NCI-H345 (cell line): ENCODE results near the gene CEP104.
A peak's percentile ranks its signal among the peaks of the same experiment; 100 is the strongest.

Experiments used
- DNase-seq: peaks from one replicate; lab custom pipeline; 2025; lab: John Stamatoyannopoulos, UW

Gene CEP104

GRCh38 chr1:3856923-3857790 lies at the start of gene CEP104, which contains the start of gene DFFB:
CEP104 (minus strand) TSS chr1:3857211; CDS start chr1:3852407, 4,804 bp downstream.
DFFB (plus strand) TSS chr1:3857476; CDS start chr1:3857604, 128 bp downstream.
- DNase-seq = peak; percentile 99

- DNase-seq = no peak
These were observed 49.6 kb upstream of the CEP104 start for GRCh38 chr1:3906672-3907020.

GRCh38 chr1:3905953-3906671 lies 49.1 kb upstream of the CEP104 start:
- peak; percentile 62 for DNase-seq

- no peak for DNase-seq
These were observed 48.4 kb upstream of the CEP104 start for GRCh38 chr1:3905266-3905952.

GRCh38 chr1:3904843-3905185 lies 47.8 kb upstream of the CEP104 start:
- no peak for DNase-seq

- peak; percentile 41 for DNase-seq
These were observed 47.2 kb upstream of the CEP104 start for GRCh38 chr1:3904006-3904842.

- DNase-seq = peak; percentile 89
These were observed 46.4 kb upstream of the CEP104 start for GRCh38 chr1:3903141-3904005.

GRCh38 chr1:3902571-3903091 lies 45.6 kb upstream of the CEP104 start:
- DNase-seq = peak; percentile 54

- no peak for DNase-seq
These were observed 45.1 kb upstream of the CEP104 start for GRCh38 chr1:3902111-3902511.

GRCh38 chr1:3900969-3901529 lies 44.0 kb upstream of the CEP104 start:
- peak; percentile 94 for DNase-seq

GRCh38 chr1:3900150-3900968 lies 43.3 kb upstream of the CEP104 start, which contains the start of gene C1orf174:
C1orf174 (minus strand) TSS chr1:3900272; CDS start chr1:3900186, 86 bp downstream.
- DNase-seq = peak; percentile 99

GRCh38 chr1:3899754-3900149 lies 42.7 kb upstream of the CEP104 start:
- no peak for DNase-seq

- DNase-seq = peak; percentile 19
These were observed 42.2 kb upstream of the CEP104 start for GRCh38 chr1:3898994-3899753.

GRCh38 chr1:3898475-3898735 lies 41.4 kb upstream of the CEP104 start:
- DNase-seq = no peak

- DNase-seq = no peak
These were observed 39.5 kb upstream of the CEP104 start for GRCh38 chr1:3896396-3897000.

GRCh38 chr1:3895951-3896325 lies 38.9 kb upstream of the CEP104 start:
- no peak for DNase-seq

GRCh38 chr1:3895279-3895950 lies 38.4 kb upstream of the CEP104 start:
- no peak for DNase-seq
